HG03135 (cell line): ENCODE results near the gene MTFMT.

ENCODE experiments used
- ATAC-seq: cut with Tn5 transposase; IDR thresholded peaks from one replicate; pipeline ENCODE4 v1.9.1; 2021; ENCODE audit warnings: mild to moderate bottlenecking, moderate library complexity; ENCODE audit not compliant: unreplicated experiment

Gene MTFMT

DNA sequence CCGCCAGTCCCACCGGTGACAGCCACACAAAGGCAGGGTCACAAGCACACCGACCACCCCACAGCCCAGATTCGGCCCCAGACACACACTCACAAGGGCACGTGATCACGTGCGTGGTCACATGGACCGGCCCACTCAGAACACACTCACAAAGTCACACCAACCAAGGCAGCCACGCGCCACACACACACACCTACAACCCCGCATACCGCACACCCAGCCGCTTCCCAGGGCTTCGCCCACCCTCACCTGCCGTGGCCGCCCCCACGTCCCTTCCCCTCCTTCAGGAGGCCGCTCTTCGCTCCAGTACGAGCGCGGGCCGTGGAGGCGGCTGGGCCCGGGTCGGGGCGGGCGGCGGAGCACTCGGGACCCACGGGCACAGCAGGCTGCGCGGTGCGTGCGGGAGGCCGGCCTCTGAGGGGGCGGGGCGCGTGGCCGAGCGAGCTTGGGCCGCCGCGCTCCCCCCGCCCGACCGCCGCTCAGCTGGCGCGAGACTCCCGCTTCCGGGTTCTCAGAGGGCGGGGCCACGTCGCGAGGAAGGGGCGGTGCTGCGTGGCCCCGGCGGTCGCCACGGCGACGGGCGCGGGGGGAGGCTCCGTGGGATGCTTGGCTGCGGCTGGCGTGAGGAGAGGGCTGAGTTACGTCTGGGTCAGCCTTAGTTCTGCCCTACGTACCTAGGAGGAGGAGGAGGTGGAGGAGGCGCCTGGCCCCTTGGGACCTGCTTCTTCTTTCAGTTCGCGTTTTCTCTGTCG, 39.8 kb downstream of the MTFMT start, which contains the start of gene SPG21:
SPG21 (minus strand) TSS at position 499 of the 752 bp plus-strand sequence. CDS start 6,345 bp downstream, outside the sequence.
- peak; percentile 93 for ATAC-seq

DNA sequence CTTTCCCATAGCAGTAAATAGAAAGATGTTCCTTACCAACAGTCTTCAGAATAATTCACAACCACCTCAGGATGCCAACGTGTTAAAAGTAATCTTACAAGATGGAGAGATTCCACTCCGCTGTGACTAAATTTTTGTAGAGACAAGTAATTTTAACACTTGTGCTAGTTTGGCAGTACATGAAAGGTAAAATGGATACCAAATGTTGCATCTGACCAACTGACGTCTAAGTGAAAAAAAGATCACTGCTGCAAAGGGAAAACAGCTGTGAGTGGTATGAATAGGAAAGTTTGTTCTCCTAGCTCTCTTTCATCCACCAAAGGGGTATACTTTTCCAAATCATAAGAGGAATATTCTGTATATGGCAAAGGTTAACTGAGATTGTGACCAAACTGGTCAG, 42.3 kb downstream of the MTFMT start:
- ATAC-seq: no peak

DNA sequence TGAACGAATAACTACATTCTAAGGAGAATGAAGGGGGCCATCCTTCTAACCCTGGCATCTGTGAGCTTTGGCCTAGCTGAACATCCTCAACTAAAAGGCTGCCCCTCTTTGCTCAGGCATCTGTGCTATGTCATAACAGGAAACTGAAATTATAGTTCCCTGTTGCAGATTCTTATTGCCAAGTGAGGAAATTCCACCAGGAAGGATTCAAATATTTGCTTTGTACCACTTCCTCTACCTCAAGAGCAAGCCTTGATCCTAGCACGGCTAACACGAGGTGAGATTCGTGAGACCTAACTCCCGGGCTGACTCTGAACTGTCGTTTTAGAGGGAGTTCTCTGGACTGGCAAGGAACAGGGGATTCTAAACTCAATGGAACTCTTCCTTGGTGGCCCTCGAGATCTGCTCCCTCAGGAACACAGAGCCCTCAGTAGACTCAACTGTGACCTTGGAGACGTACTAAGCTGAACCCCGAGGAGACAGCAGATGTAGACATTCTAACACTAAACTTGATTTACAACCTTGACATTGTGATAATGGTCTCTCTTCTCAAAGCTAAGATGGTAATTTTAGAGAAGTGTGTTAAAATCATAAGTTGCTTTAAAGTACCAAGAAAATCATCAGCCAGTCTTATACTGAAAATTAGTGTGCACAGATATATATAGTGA, 43.9 kb downstream of the MTFMT start:
- no peak for ATAC-seq

DNA sequence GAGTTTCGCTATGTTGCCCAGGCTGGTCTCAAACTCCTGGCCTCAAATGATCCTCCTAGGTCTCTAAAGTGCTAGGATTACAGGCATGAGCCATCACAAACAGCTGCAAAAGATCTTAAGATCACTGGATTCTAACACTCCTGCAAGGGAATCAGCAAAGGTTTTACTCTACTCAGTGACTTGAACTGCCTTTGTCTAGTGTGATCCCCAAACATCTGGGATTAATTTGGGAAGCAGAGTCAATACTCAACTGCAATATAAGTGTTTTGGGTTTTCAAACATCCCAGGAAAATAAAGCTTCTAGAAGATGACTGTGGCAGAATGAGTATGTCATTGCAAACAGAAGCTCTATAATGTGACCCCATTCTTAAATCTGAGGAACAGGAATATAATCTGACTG, 47.0 kb downstream of the MTFMT start:
- ATAC-seq: no peak

DNA sequence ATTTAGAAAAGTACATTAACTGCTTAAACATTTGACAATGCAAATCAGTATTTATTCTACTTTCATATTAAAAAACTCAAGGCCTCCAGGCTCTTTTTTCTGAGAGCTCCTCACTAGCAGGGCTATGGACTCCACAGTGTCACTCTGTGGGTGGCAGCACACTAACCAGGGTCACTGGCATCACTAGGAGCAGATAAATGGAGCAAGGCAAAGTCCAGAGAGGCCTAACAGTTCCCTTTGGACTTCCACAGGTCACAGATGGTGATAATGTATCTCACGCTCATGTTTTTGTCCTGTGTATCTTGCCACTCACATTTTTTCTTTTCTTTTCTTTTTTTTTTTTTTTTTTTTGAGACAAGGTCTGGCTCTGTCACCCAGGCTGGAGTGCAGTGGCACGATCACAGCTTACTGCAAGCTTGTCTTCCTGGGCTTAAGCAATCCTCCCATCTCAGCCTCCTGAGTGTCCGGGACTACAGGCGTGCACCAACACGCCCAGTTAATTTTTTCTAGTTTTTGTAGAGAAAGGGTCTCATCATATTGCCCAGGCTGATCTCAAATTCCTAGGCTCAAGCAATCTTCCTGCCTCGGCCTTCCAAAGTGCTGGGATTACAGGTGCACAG, 47.5 kb downstream of the MTFMT start:
- ATAC-seq: no peak

DNA sequence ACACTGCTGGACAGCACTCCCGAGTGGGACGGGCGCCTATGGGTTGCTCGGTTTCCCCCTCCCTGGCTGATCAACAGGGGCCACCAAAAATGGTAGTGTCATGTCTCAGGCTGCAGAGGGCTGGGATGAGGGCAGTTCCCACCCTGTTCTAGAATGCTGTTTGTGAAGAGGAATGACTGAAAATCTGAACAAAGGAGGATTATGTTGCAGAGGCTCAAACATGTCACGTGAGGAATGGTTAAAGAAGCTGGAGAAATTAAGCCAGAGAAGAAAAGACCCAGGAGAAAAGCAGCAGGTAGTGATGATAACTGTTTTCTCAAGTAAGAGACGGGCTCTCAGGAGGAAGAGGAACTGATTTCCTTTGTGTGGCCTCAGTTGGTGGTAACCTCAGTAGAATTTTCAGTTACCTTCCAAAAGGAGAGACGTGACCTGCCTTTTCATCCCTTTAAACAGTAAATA, 50.2 kb downstream of the MTFMT start:
- ATAC-seq: no peak

DNA sequence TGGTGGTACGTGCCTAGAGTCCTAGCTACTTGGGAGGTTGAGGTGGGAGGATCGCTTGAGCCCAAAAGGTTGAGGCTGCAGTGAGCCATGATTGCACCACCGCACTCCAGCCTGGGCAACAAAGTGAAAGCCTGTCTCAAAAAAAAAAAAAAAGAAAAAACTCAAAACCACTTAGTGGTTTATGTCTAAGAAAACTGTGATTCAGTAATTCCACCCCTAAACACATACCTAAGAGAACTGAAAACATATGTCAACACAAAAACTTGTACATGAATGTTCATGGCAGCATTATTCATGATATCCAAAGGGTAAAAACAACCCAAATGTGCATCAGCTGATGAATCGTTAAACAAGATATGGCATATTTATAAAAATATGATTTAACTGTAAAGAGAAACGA, 54.0 kb downstream of the MTFMT start:
- no peak for ATAC-seq

DNA sequence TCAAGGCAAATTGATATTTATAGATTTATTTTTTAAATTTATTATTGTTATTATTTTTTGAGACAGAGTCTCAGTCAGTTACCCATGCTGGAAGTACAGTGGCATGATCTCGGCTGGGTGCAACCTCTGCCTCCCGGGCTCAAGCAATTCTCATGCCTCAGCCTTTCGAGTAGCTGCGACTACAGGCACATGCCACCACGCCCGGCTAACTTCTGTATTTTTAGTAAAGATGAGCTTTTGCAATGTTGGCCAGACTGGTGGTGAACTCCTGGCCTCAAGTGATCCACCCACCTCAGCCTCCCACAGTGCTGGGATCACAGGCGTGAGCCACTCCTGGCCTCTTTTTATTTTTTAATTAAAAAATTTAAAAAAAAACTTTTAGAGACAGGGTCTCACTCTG, 58.7 kb downstream of the MTFMT start:
- ATAC-seq: no peak

DNA sequence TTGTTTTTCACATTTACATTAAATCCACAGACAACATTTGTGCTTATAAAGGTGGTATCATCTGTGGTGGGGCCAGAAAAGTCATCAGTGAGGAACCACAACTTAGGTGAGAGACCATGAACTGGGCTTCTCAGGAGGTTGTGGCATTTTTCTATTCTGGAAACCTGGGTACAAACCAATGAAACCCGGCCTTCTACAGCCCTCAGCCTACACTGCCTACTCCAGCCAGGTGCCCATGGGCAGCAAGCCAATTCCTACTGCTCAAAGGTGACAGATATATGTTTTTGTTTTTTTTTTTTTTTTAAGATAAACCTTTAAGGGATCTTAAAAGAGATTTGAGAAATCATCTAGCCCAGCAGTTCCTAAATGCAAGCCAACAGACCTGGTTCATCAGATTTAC, 60.0 kb downstream of the MTFMT start:
- no peak for ATAC-seq

DNA sequence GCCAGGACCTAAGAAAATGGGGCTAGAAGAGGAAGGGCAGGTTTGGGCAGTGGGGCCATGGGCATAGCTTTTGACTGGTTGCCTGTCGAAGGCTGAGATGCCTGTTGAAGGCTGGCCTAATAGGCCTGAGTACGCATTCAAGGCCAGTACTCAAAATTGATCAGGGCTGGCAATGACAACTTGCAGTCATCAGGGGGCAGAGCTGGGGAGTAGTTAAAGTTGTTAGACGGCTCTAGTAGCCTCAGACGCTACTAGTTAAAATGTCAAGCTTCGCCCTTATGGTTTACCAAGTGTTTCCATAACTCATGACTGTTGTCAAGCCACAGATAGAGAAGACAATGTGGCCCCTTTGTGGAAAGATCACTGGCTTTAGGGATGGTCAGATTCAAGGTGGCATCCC, 68.4 kb downstream of the MTFMT start:
- ATAC-seq: no peak

DNA sequence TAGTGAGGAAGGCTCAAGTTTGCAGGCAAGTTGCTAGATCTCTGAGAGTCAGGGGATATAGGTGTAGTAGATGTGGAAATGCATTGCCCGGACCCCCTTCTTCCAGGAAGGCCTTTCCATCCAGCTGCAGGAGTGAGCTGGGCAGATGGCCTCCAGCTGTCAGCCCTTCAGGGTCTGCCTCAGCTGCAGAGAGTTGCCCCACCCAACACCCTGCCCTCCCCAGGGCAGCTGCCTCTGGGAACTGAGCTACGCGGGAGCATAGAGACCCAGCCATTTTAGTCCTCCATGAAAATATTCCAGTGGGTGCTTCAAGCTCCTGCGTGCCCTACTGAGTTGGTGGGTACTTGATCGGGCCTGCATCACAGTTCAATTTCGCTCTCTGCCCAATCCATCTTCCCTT, 69.3 kb downstream of the MTFMT start:
- ATAC-seq: no peak

DNA sequence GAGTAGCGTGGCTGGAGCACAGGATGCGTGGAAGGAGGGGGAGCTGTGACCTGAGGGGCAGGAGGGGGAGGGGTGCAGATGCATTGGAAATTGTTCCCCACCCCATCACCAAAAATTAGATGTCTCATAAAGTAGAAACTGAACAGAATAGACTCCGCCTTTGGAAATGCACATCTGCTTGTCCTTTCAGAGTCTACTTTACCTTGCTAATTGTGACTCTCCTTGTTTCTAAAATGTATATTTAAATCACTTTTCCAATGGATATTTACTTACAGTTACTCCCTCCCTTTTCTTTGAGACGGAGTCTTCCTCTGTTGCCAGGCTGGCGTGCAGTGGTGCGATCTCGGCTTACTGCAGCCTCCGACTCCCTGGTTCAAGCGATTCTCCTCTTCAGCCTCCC, 70.3 kb downstream of the MTFMT start:
- ATAC-seq: no peak

DNA sequence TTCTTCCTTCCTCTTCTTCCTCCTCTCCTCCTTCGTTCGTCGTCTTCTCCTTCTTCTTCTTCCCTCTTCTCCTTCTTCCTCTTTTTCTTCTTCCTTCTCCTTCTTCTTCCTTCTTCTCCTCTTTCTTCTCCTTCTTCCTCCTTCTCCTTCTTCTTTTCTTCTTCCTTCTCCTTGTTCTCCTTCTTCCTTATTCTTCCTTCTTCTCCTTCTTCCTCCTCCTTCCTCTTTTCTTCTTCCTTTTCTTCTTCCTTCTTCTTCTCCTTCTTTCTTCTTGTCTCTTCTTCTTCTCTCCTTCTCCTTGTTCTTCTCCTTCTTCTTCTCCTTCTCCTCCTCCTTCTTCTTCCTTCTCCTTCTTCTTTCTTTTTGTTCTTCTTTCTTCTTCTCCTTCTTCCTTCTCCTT, 75.0 kb downstream of the MTFMT start:
- no peak for ATAC-seq

DNA sequence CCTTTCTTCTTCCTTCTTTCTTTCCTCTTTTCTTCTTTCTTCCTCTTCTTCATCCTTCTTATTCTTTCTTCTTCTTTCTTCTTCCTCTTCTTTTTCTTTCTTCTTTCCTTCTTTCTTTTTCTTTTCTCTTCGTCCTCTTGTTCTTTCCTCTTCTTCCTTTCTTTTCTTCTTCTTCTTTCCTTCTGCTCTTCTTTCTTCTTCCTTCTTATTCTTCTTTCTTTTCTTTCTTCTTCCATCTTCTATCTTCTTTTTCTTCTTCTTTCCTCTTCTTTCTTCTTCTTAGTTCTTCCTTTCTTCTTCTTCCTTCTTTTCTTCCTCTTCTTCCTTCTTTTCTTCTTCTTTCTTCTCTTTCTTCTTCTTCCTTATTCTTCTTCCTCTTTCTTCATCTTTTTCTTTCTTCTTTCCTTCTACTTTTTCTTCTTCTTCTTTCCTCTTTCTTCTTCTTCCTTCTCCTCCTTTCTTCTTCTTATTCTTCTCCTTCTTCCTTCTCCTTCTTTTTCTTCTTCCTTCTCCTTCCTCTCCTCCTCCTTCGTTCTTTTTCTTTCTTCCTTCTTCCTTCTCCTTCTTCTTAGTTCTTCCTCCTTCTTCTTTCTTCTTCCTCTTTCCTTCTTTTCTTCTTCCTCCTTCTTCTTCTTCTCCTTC, 77.5 kb downstream of the MTFMT start:
- no peak for ATAC-seq
